HFFc6 (cell line): Measurements from ENCODE around the gene KCNMA1. TPM values are rescaled to one million over a fixed set of nuclear protein-coding genes. Genes with fewer than 3 reads are reported as not detected.
A peak's percentile ranks its signal among the peaks of the same experiment; 100 is the strongest.

ENCODE experiments used
- DNase-seq: peaks from one replicate; pipeline ENCODE4 v3.0.0-alpha.2; 2018
- H3K27ac Mint-ChIP-seq: 2 replicates; pipeline ENCODE4 v1.8.0; 2020; ENCODE audit warnings: mild to moderate bottlenecking, mixed read lengths
- H3K27me3 Mint-ChIP-seq: 2 replicates; pipeline ENCODE4 v1.8.0; 2021; ENCODE audit warnings: mild to moderate bottlenecking, moderate library complexity, mixed read lengths; ENCODE audit not compliant: insufficient read depth
- H3K36me3 Mint-ChIP-seq: 2 replicates; pipeline ENCODE4 v1.8.0; 2021; ENCODE audit warnings: low read depth, mixed read lengths
- H3K4me1 Mint-ChIP-seq: 2 replicates; pipeline ENCODE4 v1.8.0; 2020; ENCODE audit warnings: low read depth, mixed read lengths
- H3K4me3 Mint-ChIP-seq: 2 replicates; pipeline ENCODE4 v1.8.0; 2020; ENCODE audit warnings: mild to moderate bottlenecking, moderate library complexity, mixed read lengths
- H3K9me3 Mint-ChIP-seq: 2 replicates; pipeline ENCODE4 v1.8.0; 2020; ENCODE audit warnings: mild to moderate bottlenecking, mixed read lengths
- CTCF ChIP-seq: fragments of 200-600 bp; sonication (generic); IDR thresholded peaks from 2 replicates; pipeline ENCODE4 v1.5.0; 2021; ENCODE audit warnings: antibody characterized with exemption, mild to moderate bottlenecking
- total RNA-seq, 6 experiments: library from RNA; stranded (reverse); fragmentation: NEBNext Ultra II Directional; extraction: Animal tissue kit (Norgen Biotek cat#: 25700); gene quantifications; 2 replicates in 1 of 6; 3 replicates in 5 of 6; pipeline ENCODE4 v1.2.3, GENCODE V29; 2021

KCNMA1 gene
- total RNA-seq, 6 experiments from 2014 or later: 87.1 to 191 (median 93.5) TPM

GRCh38 chr10:77393411-77393810 lies 244.2 kb downstream of the KCNMA1 start:
- no peak for TF ChIP-seq CTCF
- Mint-ChIP-seq H3K36me3 (peaks cover 3% of the 10 kb centered on the region; the same call in 1 of the 2 replicates), H3K4me1 (peaks cover 90% of the 10 kb centered on the region), H3K27ac (peak overlapping the region; percentile 85), H3K27me3 (peaks cover 5% of the 10 kb centered on the region), H3K4me3 (peak overlapping the region; percentile 71), H3K9me3 (no peaks in the 10 kb centered on the region)
- no peak for DNase-seq

- Mint-ChIP-seq H3K36me3 (no peaks in the 10 kb centered on the region), H3K4me3 (peak overlapping the region; percentile 71), H3K9me3 (no peaks in the 10 kb centered on the region), H3K27me3 (peaks cover 5% of the 10 kb centered on the region), H3K27ac (peak overlapping the region; percentile 85), H3K4me1 (peaks cover 91% of the 10 kb centered on the region)
- TF ChIP-seq CTCF: no peak
- peak; percentile 99 for DNase-seq
Measured at GRCh38 chr10:77392851-77393250, 244.8 kb downstream of the KCNMA1 start.

- no peaks in the 10 kb centered on the region for H3K36me3 Mint-ChIP-seq
- H3K27ac Mint-ChIP-seq: peak overlapping the region; percentile 85
- DNase-seq: peak; percentile 58
- TF ChIP-seq CTCF: no peak; the same call in 1 of the 2 replicates
- H3K9me3 Mint-ChIP-seq: no peaks in the 10 kb centered on the region
- peak overlapping the region; percentile 71 for H3K4me3 Mint-ChIP-seq
- H3K4me1 Mint-ChIP-seq: peaks cover 97% of the 10 kb centered on the region
- H3K27me3 Mint-ChIP-seq: peaks cover 5% of the 10 kb centered on the region
Measured at GRCh38 chr10:77392236-77392721, 245.3 kb downstream of the KCNMA1 start.

- H3K27me3 Mint-ChIP-seq: peaks cover 5% of the 10 kb centered on the region
- H3K4me1 Mint-ChIP-seq: peaks cover 97% of the 10 kb centered on the region
- no peaks in the 10 kb centered on the region for H3K36me3 Mint-ChIP-seq
- peak overlapping the region; percentile 85 for H3K27ac Mint-ChIP-seq
- TF ChIP-seq CTCF: peak; percentile 80
- H3K4me3 Mint-ChIP-seq: peak overlapping the region; percentile 81
- no peaks in the 10 kb centered on the region for H3K9me3 Mint-ChIP-seq
- DNase-seq: peak; percentile 88
Measured at GRCh38 chr10:77391605-77392235, 245.9 kb downstream of the KCNMA1 start.

GRCh38 chr10:77390481-77390891 lies 247.1 kb downstream of the KCNMA1 start:
- H3K4me3 Mint-ChIP-seq: peak overlapping the region; percentile 81
- peak; percentile 19 for DNase-seq
- H3K27ac Mint-ChIP-seq: peak overlapping the region; percentile 85
- no peak for TF ChIP-seq CTCF
- peaks cover 5% of the 10 kb centered on the region for H3K27me3 Mint-ChIP-seq
- H3K4me1 Mint-ChIP-seq: peaks cover 97% of the 10 kb centered on the region
- no peaks in the 10 kb centered on the region for H3K9me3 Mint-ChIP-seq
- H3K36me3 Mint-ChIP-seq: peaks cover 3% of the 10 kb centered on the region
